Caki2 (cell line): ENCODE measurements around the gene ALG8. TPM values are rescaled to one million over a fixed set of nuclear protein-coding genes. Genes with fewer than 3 reads are reported as not detected.
A peak's percentile ranks its signal among the peaks of the same experiment; 100 is the strongest.
"Not testable (repeated sequence)": the region's sequence is repeated elsewhere in the genome, so short reads cannot be mapped to it uniquely, and the experiment has no call there.

Source experiments
- DNase-seq: peaks from one replicate; pipeline ENCODE4 v3.0.0-alpha.2; 2015; ENCODE audit warnings: low read depth
- in situ Hi-C: cut with HindIII; loops from 2 replicates; pipeline ENCODE4 v1.10.0; 2016; ENCODE audit warnings: low sequenced_read_pairs, low pct_unique_long_range_greater_than_20kb, mixed read lengths
- total RNA-seq: library from RNA; depleted of rRNA; stranded (reverse); fragments of >200 nt; shearing (Covaris generic); gene quantifications from 2 replicates; pipeline ENCODE4 v1.2.3, GENCODE V29; 2014; ENCODE audit warnings: low replicate concordance; rRNA removed

ALG8 gene
- total RNA-seq, 1 experiment from 2014 or later = 27.6 TPM

DNA sequence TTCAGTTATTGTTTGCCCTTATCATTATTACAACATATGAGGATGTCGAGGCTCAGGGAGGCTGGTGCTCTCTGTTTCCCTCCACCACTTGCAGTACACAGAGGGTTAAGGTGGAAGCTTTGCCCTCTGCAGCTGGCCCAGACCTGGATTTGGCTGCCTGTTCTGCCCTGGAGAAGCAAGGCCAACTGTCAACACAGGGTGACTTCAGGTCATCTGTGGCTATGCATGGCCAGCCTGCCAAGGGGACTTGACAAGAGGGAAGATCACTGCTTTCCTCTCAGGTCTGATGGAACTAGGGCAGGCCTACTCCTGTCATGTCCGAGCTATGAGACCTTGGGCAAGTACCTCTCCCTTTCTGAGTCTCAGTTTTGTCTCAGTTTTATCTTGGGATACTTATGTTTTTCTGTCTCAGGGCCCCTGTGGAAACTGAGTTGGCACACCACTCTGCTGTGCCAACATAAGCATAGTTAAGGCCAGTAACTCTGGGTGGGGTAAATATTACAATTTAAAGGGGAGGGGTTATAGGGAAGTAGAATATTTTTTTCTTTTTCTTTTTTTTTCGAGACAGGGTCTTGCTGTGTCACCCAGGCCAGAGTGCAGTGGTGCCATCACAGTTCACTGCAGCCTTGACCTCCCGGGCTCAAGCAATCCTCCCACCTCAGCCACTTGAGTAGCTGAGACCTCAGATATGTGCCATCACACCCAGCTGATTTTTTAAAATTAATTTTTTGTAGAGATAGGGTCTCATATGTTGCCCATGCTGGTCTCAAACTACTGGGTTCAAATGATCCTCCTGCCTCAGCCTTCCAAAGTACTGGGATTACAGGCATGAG, 78.1 kb downstream of the ALG8 start:
- no peak for DNase-seq
- in situ Hi-C loops = no loop called here

DNA sequence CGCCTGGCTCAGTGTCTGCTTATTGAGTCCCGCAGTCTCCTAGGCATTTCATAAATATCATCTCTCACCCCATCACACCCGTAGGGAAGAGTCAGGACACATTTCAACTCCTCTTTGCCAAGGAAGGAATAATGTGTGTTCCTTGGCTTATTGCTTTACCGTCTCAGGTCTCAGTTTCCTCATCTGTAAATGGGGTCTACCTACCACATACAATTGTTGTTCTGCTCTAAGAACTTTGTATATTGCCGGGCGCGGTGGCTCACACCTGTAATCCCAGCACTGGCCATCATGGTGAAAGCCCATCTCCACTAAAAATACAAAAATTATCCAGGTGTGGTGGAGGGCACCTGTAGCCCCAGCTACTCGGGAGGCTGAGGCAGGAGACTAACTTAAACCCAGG, 78.9 kb downstream of the ALG8 start:
- no peak for DNase-seq
- in situ Hi-C loops = no loop called here

DNA sequence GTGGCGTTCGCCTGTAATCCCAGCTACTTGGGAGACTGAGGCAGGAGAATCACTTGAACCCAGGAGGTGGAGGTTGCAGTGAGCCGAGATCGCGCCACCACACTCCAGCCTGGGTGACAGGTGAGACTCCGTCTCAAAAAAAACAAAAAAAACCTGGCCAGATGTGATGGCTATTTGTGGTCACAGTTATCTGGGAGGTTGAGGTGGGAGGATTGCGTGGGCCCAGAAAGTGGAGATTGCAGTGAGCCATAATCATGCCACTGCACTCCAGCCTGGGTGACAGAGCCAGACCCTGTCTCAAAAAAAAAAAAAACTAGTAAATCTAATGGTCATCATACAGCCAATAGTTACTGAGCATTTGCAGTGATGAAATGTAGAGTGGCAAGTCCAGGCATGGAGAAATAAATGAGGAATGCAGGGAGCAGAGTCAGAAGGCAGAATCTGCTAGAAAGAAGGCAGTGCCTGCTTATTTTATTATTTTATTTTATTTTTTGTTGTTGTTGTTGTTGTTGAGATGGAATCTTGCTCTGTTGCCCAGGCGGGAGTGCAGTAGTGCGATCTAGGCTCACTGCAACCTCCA, 79.6 kb downstream of the ALG8 start:
- in situ Hi-C loops, DNase-seq: not testable (repeated sequence)

DNA sequence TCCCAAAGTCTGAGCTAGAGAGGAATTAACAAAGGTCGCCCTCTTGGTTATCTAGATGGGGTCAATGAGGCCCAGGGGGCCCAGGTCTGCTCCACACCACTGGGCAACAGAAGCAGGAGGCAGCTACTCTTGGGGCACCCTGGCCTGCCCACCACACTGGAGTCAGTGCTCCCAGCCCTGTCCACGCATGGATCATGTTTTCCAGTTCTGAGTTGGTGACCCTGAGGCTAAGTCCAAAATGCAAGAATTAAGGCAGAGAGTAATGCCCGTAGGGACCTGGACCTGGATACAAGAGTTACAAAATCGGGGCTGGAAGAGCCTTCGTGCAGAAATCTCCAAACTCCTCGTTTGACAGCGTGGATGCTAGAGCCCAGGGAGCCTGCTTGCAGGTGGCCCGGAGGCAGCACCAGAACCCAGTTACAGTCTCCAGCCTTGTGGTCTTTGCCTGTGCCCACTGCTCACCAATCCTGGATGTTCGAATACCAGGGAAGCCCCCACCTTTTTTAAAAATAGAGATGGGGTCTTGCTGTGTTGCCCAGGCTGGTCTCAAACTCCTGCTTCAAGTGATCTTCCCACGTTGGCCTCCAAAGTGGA, 81.9 kb downstream of the ALG8 start:
- no peak for DNase-seq
- in situ Hi-C loops = no loop called here

- in situ Hi-C loops = no loop called here
- DNase-seq = no peak
These were observed 83.3 kb downstream of the ALG8 start for GRCh38 chr11:78056093-78056492.

GRCh38 chr11:78054971-78055370, 84.5 kb downstream of the ALG8 start:
- DNase-seq = no peak
- in situ Hi-C loops = no loop called here

GRCh38 chr11:78050964-78051831, 88.2 kb downstream of the ALG8 start:
- in situ Hi-C loops = no loop called here
- DNase-seq = peak; percentile 26

Other genes with a start within 250 kb of the ALG8 start
- 10.7 and 21.6 TPM in 2 replicates for gene INTS4, start 145.0 kb downstream of the ALG8 start, total RNA-seq
- gene KCTD14, start 116.3 kb downstream of the ALG8 start, total RNA-seq = 7.2 and 10.0 TPM in 2 replicates
- gene THRSP, start 75.8 kb downstream of the ALG8 start, total RNA-seq = not detected in 2 replicates
- 129 and 148 TPM in 2 replicates for gene NDUFC2, start 59.8 kb downstream of the ALG8 start, total RNA-seq
- 1.4 and 7.1 TPM in 2 replicates for gene KCTD21, start 49.0 kb upstream of the ALG8 start, total RNA-seq
- 3.1 and 5.6 TPM in 2 replicates for gene USP35, start 49.3 kb upstream of the ALG8 start, total RNA-seq